Measurements from ENCODE around the gene HERC3. TPM values are rescaled to one million over a fixed set of nuclear protein-coding genes. Genes with fewer than 3 reads are reported as not detected.

Gene HERC3
- total RNA-seq, 1 experiment from 2014 or later: 16.9 TPM

- no peaks in the 10 kb centered on the region for H3K27me3 ChIP-seq (ENCODE audit: insufficient read depth, low read depth)
- H3K4me1 ChIP-seq (replicated peaks; ENCODE audit: insufficient read depth): no peaks in the 10 kb centered on the region
- H3K4me2 ChIP-seq: no peak overlapping the region
- H3F3A ChIP-seq (ENCODE audit: insufficient read depth, low read depth): no peaks in the 10 kb centered on the region
- no peak for TF ChIP-seq EZH2 (IDR thresholded peaks at IDR 0.05; ENCODE audit: low read depth)
- no peak for TF ChIP-seq CTCF (conservative IDR thresholded peaks at IDR 0.05)
- H3K9me3 ChIP-seq (ENCODE audit: insufficient read depth, low read depth): no peaks in the 10 kb centered on the region; the same call in 1 of the 2 replicates
- H3K4me3 ChIP-seq: no peak overlapping the region
- H3K36me3 ChIP-seq (ENCODE audit: low read depth): no peaks in the 10 kb centered on the region
- POLR2A ChIA-PET (ENCODE audit: unreplicated experiment): no interaction called here
- no TSS peak for BruUV-seq (replicated peaks)
- H4K20me1 ChIP-seq (ENCODE audit: insufficient read depth): no peaks in the 10 kb centered on the region
- H3K79me2 ChIP-seq (ENCODE audit: low read depth): no peaks in the 10 kb centered on the region
- DNase-seq: no peak
- no peak overlapping the region for H2AFZ ChIP-seq
- intact Hi-C loops (cut with micrococcal nuclease; ENCODE audit: unreplicated experiment): loop anchor here (2.0 kb wide), 1 partner anchor 45 kb away; no protein-coding TSS in a partner anchor
- H3K27ac ChIP-seq: no peak overlapping the region
- CTCF ChIA-PET: no interaction called here
- H3K9me2 ChIP-seq (ENCODE audit: insufficient read depth): no peaks in the 10 kb centered on the region
Observed at GRCh38 chr4:88645994-88646393, 53.7 kb downstream of the HERC3 start.

GRCh38 chr4:88646528-88647280 is 54.4 kb downstream of the HERC3 start:
- no peaks in the 10 kb centered on the region for H4K20me1 ChIP-seq (ENCODE audit: insufficient read depth)
- intact Hi-C loops (cut with micrococcal nuclease; ENCODE audit: unreplicated experiment): loop anchor here (2.0 kb wide), 1 partner anchor 46 kb away; no protein-coding TSS in a partner anchor
- H3K4me1 ChIP-seq (replicated peaks; ENCODE audit: insufficient read depth): no peaks in the 10 kb centered on the region
- no peaks in the 10 kb centered on the region for H3K27me3 ChIP-seq (ENCODE audit: insufficient read depth, low read depth)
- no peaks in the 10 kb centered on the region for H3K79me2 ChIP-seq (ENCODE audit: low read depth)
- no TSS peak for BruUV-seq (replicated peaks)
- peak; percentile 36 to 42 for DNase-seq
- CTCF ChIA-PET: no interaction called here
- H3K27ac ChIP-seq: no peak overlapping the region
- H3K9me2 ChIP-seq (ENCODE audit: insufficient read depth): no peaks in the 10 kb centered on the region
- TF ChIP-seq CTCF (conservative IDR thresholded peaks at IDR 0.05) (no peak), EZH2 (IDR thresholded peaks at IDR 0.05; ENCODE audit: low read depth) (no peak)
- no peaks in the 10 kb centered on the region for H3K36me3 ChIP-seq (ENCODE audit: low read depth)
- POLR2A ChIA-PET (ENCODE audit: unreplicated experiment): no interaction called here
- no peak overlapping the region for H2AFZ ChIP-seq
- no peak overlapping the region for H3K4me2 ChIP-seq
- no peaks in the 10 kb centered on the region for H3F3A ChIP-seq (ENCODE audit: insufficient read depth, low read depth)
- H3K4me3 ChIP-seq: no peak overlapping the region
- H3K9me3 ChIP-seq (ENCODE audit: insufficient read depth, low read depth): no peaks in the 10 kb centered on the region; the same call in 1 of the 2 replicates

GRCh38 chr4:88649716-88650115 is 57.4 kb downstream of the HERC3 start:
- Histone ChIP-seq H3F3A (ENCODE audit: insufficient read depth, low read depth) (no peaks in the 10 kb centered on the region), H3K27me3 (ENCODE audit: insufficient read depth, low read depth) (no peaks in the 10 kb centered on the region), H3K4me3 (no peak overlapping the region), H4K20me1 (ENCODE audit: insufficient read depth) (no peaks in the 10 kb centered on the region), H3K4me2 (no peak overlapping the region), H3K79me2 (ENCODE audit: low read depth) (no peaks in the 10 kb centered on the region), H3K4me1 (replicated peaks; ENCODE audit: insufficient read depth) (no peaks in the 10 kb centered on the region), H2AFZ (no peak overlapping the region), H3K9me3 (ENCODE audit: insufficient read depth, low read depth) (no peaks in the 10 kb centered on the region), H3K27ac (no peak overlapping the region), H3K9me2 (ENCODE audit: insufficient read depth) (no peaks in the 10 kb centered on the region), H3K36me3 (ENCODE audit: low read depth) (no peaks in the 10 kb centered on the region)
- intact Hi-C loops (cut with micrococcal nuclease; ENCODE audit: unreplicated experiment): no loop called here
- ChIA-PET POLR2A (ENCODE audit: unreplicated experiment) (no interaction called here), CTCF (interaction anchor here (0.6 kb wide), 1 partner anchor 8 kb away, joined by 4 read pairs; no protein-coding TSS in a partner anchor)
- BruUV-seq (replicated peaks): no TSS peak
- TF ChIP-seq EZH2 (IDR thresholded peaks at IDR 0.05; ENCODE audit: low read depth) (no peak), CTCF (conservative IDR thresholded peaks at IDR 0.05) (no peak)
- DNase-seq: no peak
